ENCODE measurements around the gene PTPRE.

DNA sequence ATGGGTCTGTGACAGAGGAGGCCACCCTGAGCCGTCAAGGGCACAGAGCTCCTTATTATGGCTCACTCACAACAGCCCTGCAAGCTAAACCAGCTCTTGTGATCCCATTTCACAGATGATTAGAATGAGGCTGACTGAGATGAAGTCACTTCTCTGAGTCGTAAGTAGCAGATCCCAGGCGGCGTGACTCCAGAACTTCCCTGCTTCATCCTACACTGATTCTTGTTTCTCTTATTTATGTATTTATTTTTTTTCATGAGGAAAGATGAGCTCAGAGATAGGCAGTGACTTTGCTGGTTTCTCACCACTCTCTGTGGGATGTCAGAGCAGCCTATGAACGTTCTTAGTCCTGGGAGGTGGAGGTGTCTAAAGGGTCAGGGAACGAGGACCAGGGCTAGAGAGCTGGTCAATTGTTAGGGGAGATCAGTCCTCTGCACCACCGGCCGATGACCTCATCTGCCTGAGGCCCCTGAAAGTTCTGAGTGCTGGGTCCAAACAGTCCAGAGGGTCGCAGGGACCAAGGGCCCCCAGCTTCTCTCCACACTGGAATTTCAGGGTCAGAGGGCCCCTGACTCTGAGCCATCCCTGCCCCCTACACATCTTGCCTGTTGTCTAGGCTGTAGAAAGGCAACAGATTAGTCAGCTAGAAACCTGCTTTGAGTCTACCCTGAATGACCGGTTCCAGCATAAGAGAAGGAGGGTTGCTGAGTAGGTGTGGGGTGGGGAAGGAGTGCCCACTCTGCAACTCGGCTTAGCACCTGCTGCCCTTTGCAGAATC, 32.0 kb upstream of the PTPRE start:
- TF ChIP-seq ZC3H10 (CRISPR knock-in tag; IDR thresholded peaks at IDR 0.05) (no peak), ZNF565 (CRISPR knock-in tag; conservative IDR thresholded peaks at IDR 0.05; ENCODE audit: low read depth) (no peak)
- TF ChIP-seq, protein P1, sequence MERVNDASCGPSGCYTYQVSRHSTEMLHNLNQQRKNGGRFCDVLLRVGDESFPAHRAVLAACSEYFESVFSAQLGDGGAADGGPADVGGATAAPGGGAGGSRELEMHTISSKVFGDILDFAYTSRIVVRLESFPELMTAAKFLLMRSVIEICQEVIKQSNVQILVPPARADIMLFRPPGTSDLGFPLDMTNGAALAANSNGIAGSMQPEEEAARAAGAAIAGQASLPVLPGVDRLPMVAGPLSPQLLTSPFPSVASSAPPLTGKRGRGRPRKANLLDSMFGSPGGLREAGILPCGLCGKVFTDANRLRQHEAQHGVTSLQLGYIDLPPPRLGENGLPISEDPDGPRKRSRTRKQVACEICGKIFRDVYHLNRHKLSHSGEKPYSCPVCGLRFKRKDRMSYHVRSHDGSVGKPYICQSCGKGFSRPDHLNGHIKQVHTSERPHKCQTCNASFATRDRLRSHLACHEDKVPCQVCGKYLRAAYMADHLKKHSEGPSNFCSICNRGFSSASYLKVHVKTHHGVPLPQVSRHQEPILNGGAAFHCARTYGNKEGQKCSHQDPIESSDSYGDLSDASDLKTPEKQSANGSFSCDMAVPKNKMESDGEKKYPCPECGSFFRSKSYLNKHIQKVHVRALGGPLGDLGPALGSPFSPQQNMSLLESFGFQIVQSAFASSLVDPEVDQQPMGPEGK (CRISPR knock-in tag; IDR thresholded peaks at IDR 0.05; ENCODE audit: borderline replicate concordance): no peak

Measured in SK-N-SH treated with all-trans-retinoic acid at 6 μM for 48 hours (cell line).